Fibroblast of lung (primary cell): ENCODE measurements around the gene SOX30. TPM values are rescaled to one million over a fixed set of nuclear protein-coding genes. Genes with fewer than 3 reads are reported as not detected.

Experiments used
- DNase-seq, 2 donors: peaks; one replicate each; pipeline versions ENCODE4 v3.0.0 to v3.0.0-alpha.2; 2010; ENCODE audit warnings: low read depth in 2 of 2
- H2AFZ ChIP-seq: 2 replicates; pipeline ENCODE4 v1.5.1; 2012; ENCODE audit warnings: low read length, control low read depth, inconsistent platforms
- H3K27ac ChIP-seq: 2 replicates; pipeline ENCODE4 v1.5.1; 2011; ENCODE audit warnings: low read length, control low read depth; ENCODE audit not compliant: insufficient read depth
- H3K27me3 ChIP-seq: 2 replicates; pipeline ENCODE4 v1.5.1; 2011; ENCODE audit warnings: mild to moderate bottlenecking, low read length; ENCODE audit not compliant: control insufficient read depth, insufficient read depth
- H3K36me3 ChIP-seq: 2 replicates; pipeline ENCODE4 v1.5.1; 2011; ENCODE audit warnings: low read length; ENCODE audit not compliant: control insufficient read depth, insufficient read depth
- H3K4me1 ChIP-seq: 2 replicates; pipeline ENCODE4 v1.5.1; 2011; ENCODE audit warnings: low read length; ENCODE audit not compliant: control insufficient read depth, insufficient read depth; ENCODE audit errors: extremely low read depth
- H3K4me2 ChIP-seq: 2 replicates; pipeline ENCODE4 v1.5.1; 2011; ENCODE audit warnings: low read length, control low read depth; ENCODE audit not compliant: insufficient read depth; ENCODE audit errors: extremely low read depth
- H3K4me3 ChIP-seq, 4 experiments: fragments of 200-600 bp in 1 of 4; sonication (generic) in 1 of 4; replicated peaks in 1 of 4; 2 replicates each; pipeline ENCODE4 v1.5.1; 2011 to 2016; ENCODE audit warnings: low read length in 4 of 4, low read depth in 3 of 4, mild to moderate bottlenecking in 3 of 4, control low read depth in 2 of 4, inconsistent platforms in 1 of 4, mixed read lengths in 1 of 4; ENCODE audit not compliant: insufficient read depth in 1 of 4; ENCODE audit errors: control extremely low read depth in 1 of 4
- H3K79me2 ChIP-seq: 2 replicates; pipeline ENCODE4 v1.5.1; 2012; ENCODE audit warnings: mild to moderate bottlenecking, low read length, inconsistent platforms; ENCODE audit not compliant: control insufficient read depth, insufficient read depth
- H3K9ac ChIP-seq: 2 replicates; pipeline ENCODE4 v1.5.1; 2011; ENCODE audit warnings: mild to moderate bottlenecking, low read length, control low read depth; ENCODE audit not compliant: insufficient read depth
- H3K9me3 ChIP-seq: 2 replicates; pipeline ENCODE4 v1.5.1; 2012; ENCODE audit warnings: low read depth, low read length; ENCODE audit not compliant: control insufficient read depth, insufficient read depth
- H4K20me1 ChIP-seq: 2 replicates; pipeline ENCODE4 v1.5.1; 2011; ENCODE audit warnings: low read length; ENCODE audit not compliant: control insufficient read depth, insufficient read depth; ENCODE audit errors: extremely low read depth
- EZH2 ChIP-seq: IDR thresholded peaks from 2 replicates; pipeline ENCODE4 v1.5.1; 2012; ENCODE audit warnings: low read length, control low read depth, mild to moderate bottlenecking; ENCODE audit errors: missing control alignments
- polyA plus RNA-seq, 2 donors: library from polyadenylated mRNA; depleted of rRNA in 1 of 2; stranded (reverse) in 1 of 2; unstranded in 1 of 2; fragments of >200 nt; gene quantifications; 2 replicates each; pipeline ENCODE4 v1.2.1, GENCODE V29; 2011 to 2012; ENCODE audit warnings: missing spikeins in 1 of 2
- total RNA-seq: library from RNA; depleted of rRNA; stranded (reverse); fragments of >200 nt; gene quantifications from 2 replicates; pipeline ENCODE4 v1.2.1, GENCODE V29; 2014
- TF ChIP-seq, protein P1 (sequence below), 2 donors: IDR thresholded peaks in 1 of 2; conservative IDR thresholded peaks in 1 of 2; 1 replicate in 1 of 2; 2 replicates in 1 of 2; pipeline ENCODE4 v1.5.1; 2011 to 2012; ENCODE audit warnings: low read length in 2 of 2, control low read depth in 1 of 2, inconsistent platforms in 1 of 2, low read depth in 1 of 2, mild to moderate bottlenecking in 1 of 2

SOX30 gene
- total and polyA plus RNA-seq, 2 donors (not counting 1 experiment from before 2014, with no cell fraction given) = 0.02 TPM; not detected in 1

- no peaks in the 10 kb centered on the region for H3K79me2 ChIP-seq
- no peaks in the 10 kb centered on the region for H3K9me3 ChIP-seq
- H3K4me2 ChIP-seq = no peak overlapping the region
- no peaks in the 10 kb centered on the region for H3K36me3 ChIP-seq
- DNase-seq = no peak
- H3K9ac ChIP-seq = no peak overlapping the region
- no peaks in the 10 kb centered on the region for H3K4me1 ChIP-seq
- H3K4me3 ChIP-seq = no peak overlapping the region
- no peaks in the 10 kb centered on the region for H3K27me3 ChIP-seq
- TF ChIP-seq, protein P1, sequence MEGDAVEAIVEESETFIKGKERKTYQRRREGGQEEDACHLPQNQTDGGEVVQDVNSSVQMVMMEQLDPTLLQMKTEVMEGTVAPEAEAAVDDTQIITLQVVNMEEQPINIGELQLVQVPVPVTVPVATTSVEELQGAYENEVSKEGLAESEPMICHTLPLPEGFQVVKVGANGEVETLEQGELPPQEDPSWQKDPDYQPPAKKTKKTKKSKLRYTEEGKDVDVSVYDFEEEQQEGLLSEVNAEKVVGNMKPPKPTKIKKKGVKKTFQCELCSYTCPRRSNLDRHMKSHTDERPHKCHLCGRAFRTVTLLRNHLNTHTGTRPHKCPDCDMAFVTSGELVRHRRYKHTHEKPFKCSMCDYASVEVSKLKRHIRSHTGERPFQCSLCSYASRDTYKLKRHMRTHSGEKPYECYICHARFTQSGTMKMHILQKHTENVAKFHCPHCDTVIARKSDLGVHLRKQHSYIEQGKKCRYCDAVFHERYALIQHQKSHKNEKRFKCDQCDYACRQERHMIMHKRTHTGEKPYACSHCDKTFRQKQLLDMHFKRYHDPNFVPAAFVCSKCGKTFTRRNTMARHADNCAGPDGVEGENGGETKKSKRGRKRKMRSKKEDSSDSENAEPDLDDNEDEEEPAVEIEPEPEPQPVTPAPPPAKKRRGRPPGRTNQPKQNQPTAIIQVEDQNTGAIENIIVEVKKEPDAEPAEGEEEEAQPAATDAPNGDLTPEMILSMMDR (conservative IDR thresholded peaks at IDR 0.05 in 1 of 2, IDR thresholded peaks at IDR 0.05 in 1 of 2; ENCODE audit: low read depth in 1 of 2, low read length in 2 of 2) = no peak
- TF ChIP-seq EZH2 = no peak
- no peaks in the 10 kb centered on the region for H4K20me1 ChIP-seq
- no peak overlapping the region for H3K27ac ChIP-seq
- H2AFZ ChIP-seq = no peak overlapping the region
Observed at GRCh38 chr5:157682257-157682656, 30.0 kb upstream of the SOX30 start.

DNA sequence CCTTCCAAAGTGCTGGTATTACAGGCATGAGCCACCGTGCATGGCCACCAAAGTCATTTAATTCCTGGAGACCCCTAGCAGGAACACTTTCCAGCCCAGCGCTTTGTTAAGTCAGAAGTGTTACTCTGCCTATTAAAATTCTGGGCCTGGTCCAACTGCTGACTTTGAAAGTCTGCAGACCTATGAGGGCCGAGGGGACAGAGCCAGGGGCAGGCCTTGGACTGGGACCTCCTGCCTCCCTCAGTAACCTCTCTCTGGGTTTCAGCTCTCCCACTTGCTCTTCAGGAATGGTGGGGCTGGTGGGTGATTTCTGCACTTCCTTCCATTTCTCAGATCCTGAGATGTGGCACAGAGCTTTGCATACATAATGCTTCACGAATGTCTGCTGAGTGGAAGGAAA lies 28.8 kb upstream of the SOX30 start:
- H3K79me2 ChIP-seq = no peaks in the 10 kb centered on the region
- H3K4me1 ChIP-seq = no peaks in the 10 kb centered on the region
- H3K27ac ChIP-seq = no peak overlapping the region
- H3K4me2 ChIP-seq = no peak overlapping the region
- no peak overlapping the region for H3K4me3 ChIP-seq
- no peaks in the 10 kb centered on the region for H3K27me3 ChIP-seq
- no peaks in the 10 kb centered on the region for H4K20me1 ChIP-seq
- TF ChIP-seq, protein P1 (conservative IDR thresholded peaks at IDR 0.05 in 1 of 2, IDR thresholded peaks at IDR 0.05 in 1 of 2; ENCODE audit: low read depth in 1 of 2, low read length in 2 of 2) = no peak
- TF ChIP-seq EZH2 = no peak
- no peak for DNase-seq
- H3K9me3 ChIP-seq = no peaks in the 10 kb centered on the region
- no peak overlapping the region for H2AFZ ChIP-seq
- H3K36me3 ChIP-seq = no peaks in the 10 kb centered on the region
- no peak overlapping the region for H3K9ac ChIP-seq

- Histone ChIP-seq H3K4me2 (no peak overlapping the region), H3K27me3 (no peaks in the 10 kb centered on the region), H3K9ac (no peak overlapping the region), H3K4me3 (no peak overlapping the region), H3K79me2 (no peaks in the 10 kb centered on the region), H3K36me3 (no peaks in the 10 kb centered on the region), H4K20me1 (no peaks in the 10 kb centered on the region), H3K4me1 (no peaks in the 10 kb centered on the region), H3K9me3 (no peaks in the 10 kb centered on the region), H3K27ac (no peak overlapping the region), H2AFZ (no peak overlapping the region)
- DNase-seq = no peak
- TF ChIP-seq EZH2 = no peak
- TF ChIP-seq, protein P1 (conservative IDR thresholded peaks at IDR 0.05 in 1 of 2, IDR thresholded peaks at IDR 0.05 in 1 of 2; ENCODE audit: low read depth in 1 of 2, low read length in 2 of 2) = no peak
Observed at GRCh38 chr5:157680239-157680638, 28.0 kb upstream of the SOX30 start.
